Superior temporal gyrus (tissue), 1 donor: ENCODE results near the gene WWOX.

Experiments used
- DNase-seq: peaks from one replicate; pipeline ENCODE4 v3.0.0-alpha.2; 2016; ENCODE audit errors: extremely low spot score

Gene WWOX

DNA sequence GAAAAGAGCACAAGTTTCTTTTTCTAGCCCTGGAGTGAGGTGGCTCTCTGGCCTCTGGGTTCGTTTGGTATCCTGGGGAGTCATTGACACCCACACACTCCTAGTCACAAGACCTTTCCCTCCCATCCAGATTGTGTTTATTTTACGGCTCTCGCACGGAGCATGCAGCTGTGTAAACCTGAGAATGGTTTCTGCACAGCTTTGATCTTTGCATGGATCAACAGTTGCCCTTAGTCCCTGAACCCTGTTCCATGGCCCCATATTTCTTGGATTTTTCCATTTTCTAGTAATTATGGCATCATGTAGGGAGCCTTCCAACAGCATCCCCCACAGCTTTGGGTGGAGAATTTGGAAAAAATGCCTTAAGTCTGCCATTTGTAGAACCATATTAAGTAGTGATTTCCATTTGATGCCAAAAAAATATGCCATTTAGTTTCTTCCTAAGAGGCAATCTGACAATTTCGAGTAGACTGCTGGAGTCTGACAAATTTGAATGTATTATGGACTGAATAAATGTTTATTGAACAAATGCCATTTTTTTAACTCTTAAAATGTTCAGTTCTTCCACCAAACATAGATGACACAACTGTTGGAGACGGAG, 197.7 kb downstream of the WWOX start:
- DNase-seq, result no peak

GRCh38 chr16:78298986-78299385, 199.5 kb downstream of the WWOX start:
- no peak for DNase-seq

DNA sequence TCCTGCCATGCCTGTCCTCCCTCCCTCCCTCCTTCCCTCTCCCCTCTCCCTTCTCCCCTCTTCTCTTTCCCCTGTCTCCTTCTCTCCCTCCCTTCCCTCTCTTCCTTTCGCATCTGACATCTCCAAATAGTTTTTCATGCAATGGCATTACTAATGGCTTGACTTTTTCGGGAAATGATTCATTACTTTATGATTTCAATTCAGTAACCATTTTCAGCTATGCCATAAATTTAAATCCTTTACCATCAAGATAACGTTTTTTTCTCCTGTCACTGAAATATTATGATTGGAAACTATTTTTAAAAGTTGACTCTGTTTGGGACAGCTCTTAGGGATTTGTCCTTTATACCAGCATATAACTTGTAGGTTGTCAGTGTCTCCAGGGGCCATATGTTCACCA, 201.0 kb downstream of the WWOX start:
- no peak for DNase-seq

DNA sequence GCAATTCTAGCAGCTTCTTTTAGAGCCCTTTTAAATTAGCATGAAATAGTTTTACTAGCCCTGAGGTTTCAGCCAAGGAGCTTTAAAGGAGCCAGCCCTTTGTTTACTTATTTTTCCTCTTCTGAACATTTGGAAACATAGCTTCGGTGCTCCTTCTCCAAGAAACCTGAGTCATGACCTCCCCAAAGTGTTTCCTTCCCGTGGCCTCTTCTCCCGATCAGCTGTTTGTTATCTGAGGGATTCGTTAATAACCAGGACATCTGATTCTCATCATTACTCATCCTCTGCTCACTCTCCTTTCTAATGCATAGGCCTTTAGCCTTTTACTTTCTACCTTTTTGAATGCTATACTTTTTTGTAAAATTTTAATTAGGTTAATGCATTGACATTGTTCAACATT, 204.5 kb downstream of the WWOX start:
- no peak for DNase-seq

GRCh38 chr16:78306361-78306760, 206.9 kb downstream of the WWOX start:
- no peak for DNase-seq

DNA sequence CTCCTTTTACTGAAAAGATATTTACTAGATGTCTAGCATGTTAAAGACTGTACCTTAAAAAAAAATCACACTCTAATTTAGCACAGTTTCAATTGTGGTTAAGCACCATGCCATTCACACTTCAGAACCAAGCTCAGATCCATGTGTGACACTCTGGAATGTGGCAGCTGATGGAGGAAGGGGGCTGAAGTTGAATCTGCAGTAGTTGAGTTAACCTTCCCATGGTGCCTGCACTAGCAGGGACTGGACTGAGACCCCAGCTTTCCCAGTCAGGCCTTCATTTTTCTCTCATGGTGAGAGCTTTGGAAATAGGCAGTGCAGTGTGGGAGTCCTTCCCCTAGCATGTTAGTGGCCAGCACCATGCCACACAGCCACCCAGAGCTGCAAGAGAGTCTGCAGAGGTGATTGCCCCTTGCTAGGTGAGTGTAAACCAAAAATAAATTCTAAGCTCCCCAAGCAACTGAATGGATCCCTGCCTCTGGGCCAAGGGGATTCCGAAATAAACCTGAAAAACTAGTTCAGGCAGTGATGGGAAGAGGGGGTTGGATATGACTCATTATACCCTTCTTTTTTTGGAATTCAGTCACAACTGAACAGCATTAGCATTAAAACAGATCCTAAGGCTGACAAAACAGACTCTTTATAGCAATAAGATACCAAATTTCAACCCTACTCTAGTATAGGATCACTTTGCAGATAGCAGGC, 208.5 kb downstream of the WWOX start:
- no peak for DNase-seq

DNA sequence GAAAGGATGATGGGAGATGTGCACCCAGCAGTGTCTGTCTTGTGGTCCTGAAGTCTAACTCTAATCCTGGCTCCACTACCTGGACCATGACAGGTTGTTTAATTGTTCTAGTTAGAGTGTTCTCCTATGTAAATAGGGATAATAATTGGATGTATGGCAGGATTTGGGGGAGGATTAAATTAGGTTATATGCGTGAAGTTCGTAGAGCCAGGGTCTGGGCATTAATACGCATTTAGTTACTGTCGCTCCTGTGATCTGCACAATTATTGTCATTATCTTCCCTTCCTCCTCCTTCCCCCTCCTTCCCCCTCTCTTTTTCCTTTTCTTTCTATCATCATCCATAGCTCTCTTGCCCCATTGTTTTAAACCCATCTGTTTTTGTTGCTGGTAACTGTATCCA, 210.3 kb downstream of the WWOX start:
- no peak for DNase-seq

GRCh38 chr16:78310196-78310595, 210.7 kb downstream of the WWOX start:
- DNase-seq, result no peak

- no peak for DNase-seq
Measured at GRCh38 chr16:78310990-78311561, 211.6 kb downstream of the WWOX start.

DNA sequence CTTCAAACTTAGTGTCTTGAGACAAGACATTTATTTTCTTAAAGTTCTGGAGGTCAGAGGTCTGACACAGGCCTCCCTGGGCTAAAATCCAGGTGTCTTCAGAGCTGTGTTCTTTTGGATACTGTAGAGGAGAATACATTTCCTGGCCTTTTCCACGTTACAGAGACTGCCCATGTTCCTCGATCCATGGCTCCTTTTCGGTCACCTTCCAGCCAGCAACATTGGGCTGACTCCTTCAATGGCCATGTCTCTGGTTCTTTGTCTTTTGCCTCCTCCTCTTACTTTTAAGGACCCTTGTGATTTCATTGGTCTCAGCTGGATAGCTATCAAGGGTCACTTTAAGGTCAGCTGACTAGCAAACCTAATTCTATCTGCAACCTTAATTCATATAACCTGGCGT, 212.4 kb downstream of the WWOX start:
- DNase-seq, result no peak

- DNase-seq, result no peak
Measured at GRCh38 chr16:78317564-78318240, 218.2 kb downstream of the WWOX start.

DNA sequence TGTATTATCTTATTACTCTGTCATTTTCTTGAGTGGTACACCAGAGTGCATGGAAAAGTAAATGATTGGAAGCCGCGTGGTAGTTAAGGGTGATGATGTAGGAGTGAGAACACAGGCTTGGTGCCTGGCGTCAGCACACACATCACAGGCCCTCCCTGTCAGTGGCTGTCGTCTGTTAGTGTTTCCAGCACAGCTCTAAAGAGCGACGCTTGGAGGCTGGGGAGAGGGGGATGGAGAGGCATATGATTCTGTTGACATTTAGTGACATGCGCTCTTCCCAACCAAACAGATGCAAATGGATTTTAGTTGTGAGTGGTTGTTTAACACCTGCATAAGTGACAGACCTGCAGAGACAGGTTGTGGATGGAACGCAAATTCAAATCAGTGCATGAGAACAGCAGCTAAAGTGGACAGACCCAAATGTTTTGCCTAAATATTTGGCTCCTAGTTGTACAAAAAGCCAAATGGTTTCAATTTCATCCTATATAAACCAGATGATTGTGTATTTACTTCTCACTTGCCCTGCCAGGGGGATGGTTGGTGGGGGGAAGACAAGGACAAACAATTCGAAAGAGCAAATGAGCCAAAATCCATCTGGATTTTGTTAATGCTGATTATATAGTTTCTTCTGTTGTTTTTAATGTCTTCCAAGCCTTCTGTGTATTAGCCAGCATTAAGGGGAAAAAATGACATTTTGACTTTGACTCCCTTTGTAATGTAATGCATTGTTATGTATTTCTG, 222.3 kb downstream of the WWOX start:
- no peak for DNase-seq

DNA sequence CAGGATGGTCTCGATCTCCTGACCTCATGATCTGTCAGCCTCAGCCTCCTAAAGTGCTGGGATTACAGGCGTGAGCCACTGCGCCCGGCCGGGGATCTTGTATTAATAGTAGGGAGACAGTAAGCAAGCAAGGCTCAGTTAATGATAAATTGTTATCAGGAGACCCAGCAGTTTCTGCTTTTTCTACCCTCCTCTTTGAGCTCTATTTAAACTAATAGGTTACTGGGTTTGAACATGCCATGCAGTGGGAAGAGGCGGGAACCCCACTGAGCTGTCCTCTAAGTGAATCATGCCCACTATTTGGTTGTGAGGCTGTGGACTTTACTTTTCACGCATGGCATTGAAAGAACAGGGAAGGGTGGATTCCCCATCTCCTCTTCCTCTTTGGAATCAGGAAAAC, 223.9 kb downstream of the WWOX start:
- no peak for DNase-seq

GRCh38 chr16:78324649-78325285, 225.3 kb downstream of the WWOX start:
- DNase-seq, result no peak

GRCh38 chr16:78325468-78326352, 226.3 kb downstream of the WWOX start:
- no peak for DNase-seq

DNA sequence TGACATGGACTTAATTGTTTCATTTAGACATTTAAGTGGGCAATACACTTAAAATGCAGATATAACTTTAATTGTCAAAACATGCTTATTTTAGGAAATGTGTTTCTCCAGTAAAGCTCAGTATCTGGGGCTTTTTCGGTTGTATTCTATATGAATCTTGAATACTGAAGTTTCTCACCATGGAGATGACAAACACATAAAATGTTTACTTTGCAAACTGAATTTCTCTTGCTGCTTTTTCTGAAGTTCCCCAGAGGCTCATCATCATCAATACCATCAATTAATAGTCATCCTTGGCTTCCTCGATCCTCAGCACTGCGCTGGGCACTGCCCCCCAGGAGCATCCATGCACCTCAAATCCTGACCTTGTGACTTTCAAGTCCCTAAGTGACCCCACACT, 227.3 kb downstream of the WWOX start:
- DNase-seq, result no peak

- DNase-seq, result no peak
Measured at GRCh38 chr16:78331731-78332130, 232.3 kb downstream of the WWOX start.

DNA sequence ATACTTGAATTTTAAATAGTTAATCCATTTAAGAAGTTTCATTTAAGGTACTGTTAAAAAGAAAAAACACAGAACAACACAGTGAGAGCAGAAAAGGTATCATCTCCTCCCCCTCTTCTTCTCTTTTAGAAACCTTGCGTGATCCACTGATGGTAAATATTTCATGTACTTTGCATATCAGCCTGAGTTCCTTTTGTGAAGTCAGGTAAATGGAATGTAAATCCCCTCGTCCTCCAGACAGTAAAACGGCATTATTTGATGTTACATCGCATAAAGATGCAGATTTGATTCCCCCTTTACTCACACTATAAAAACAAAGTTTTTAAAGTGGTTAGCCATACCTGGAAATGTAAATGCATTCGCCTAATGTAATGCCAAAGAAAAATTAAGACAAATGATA, 234.4 kb downstream of the WWOX start:
- no peak for DNase-seq

GRCh38 chr16:78340590-78340989, 241.1 kb downstream of the WWOX start:
- DNase-seq, result no peak

- DNase-seq, result no peak
Measured at GRCh38 chr16:78348068-78348467, 248.6 kb downstream of the WWOX start.

- DNase-seq, result no peak
Measured at GRCh38 chr16:78348886-78349285, 249.4 kb downstream of the WWOX start.
